HepG2 (cell line): Measurements from ENCODE around the gene CSNK1D. TPM values are rescaled to one million over a fixed set of nuclear protein-coding genes. Genes with fewer than 3 reads are reported as not detected.
A peak's percentile ranks its signal among the peaks of the same experiment; 100 is the strongest.

Experiments
- AFF4 ChIP-seq: sonication (generic); formaldehyde crosslinking; IDR thresholded peaks from 2 replicates; pipeline ENCODE4 v1.4.0; 2020; ENCODE audit warnings: missing genetic modification reagents
- ATF7 ChIP-seq, 2 experiments: fragments of 450-650 bp in 1 of 2; sonication (generic) in 1 of 2; formaldehyde crosslinking in 1 of 2; IDR thresholded peaks; 2 replicates each; pipeline versions ENCODE4 v1.4.0 to v1.6.1; 2016 to 2020; ENCODE audit warnings: antibody characterized with exemption in 1 of 2, mild to moderate bottlenecking in 1 of 2, missing genetic modification reagents in 1 of 2
- BRD4 ChIP-seq: sonication (generic); formaldehyde crosslinking; IDR thresholded peaks from 2 replicates; pipeline ENCODE4 v1.4.0; 2020; ENCODE audit warnings: missing genetic modification reagents
- CBX5 ChIP-seq: sonication (generic); formaldehyde crosslinking; IDR thresholded peaks from 2 replicates; pipeline ENCODE4 v1.4.0; 2020; ENCODE audit warnings: missing genetic modification reagents, borderline replicate concordance
- E2F5 ChIP-seq: sonication (generic); formaldehyde crosslinking; conservative IDR thresholded peaks from 2 replicates; pipeline ENCODE4 v1.4.0; 2020; ENCODE audit warnings: missing genetic modification reagents
- EHMT2 ChIP-seq: fragments of 200-600 bp; sonication (generic); IDR thresholded peaks from 2 replicates; pipeline ENCODE4 v1.7.0; 2017; ENCODE audit warnings: antibody characterized with exemption, low read depth, low read length, borderline replicate concordance
- FOXC1 ChIP-seq: sonication (generic); formaldehyde crosslinking; IDR thresholded peaks from 2 replicates; pipeline ENCODE4 v1.8.0; 2022; ENCODE audit warnings: mild to moderate bottlenecking, missing genetic modification reagents, borderline replicate concordance
- FOXM1 ChIP-seq: sonication (generic); formaldehyde crosslinking; IDR thresholded peaks from 2 replicates; pipeline ENCODE4 v1.5.0; 2020; ENCODE audit warnings: missing genetic modification reagents
- FOXP1 ChIP-seq, 2 experiments: fragments of 450-650 bp in 1 of 2; IDR thresholded peaks; 2 replicates each; pipeline ENCODE4 v1.6.1; 2017 to 2018; ENCODE audit warnings: antibody characterized with exemption in 1 of 2
- KMT2B ChIP-seq: IDR thresholded peaks from 2 replicates; pipeline ENCODE4 v1.6.1; 2016; ENCODE audit warnings: missing genetic modification reagents, missing compliant biosample characterization
- MIER2 ChIP-seq: IDR thresholded peaks from 2 replicates; pipeline ENCODE4 v1.6.1; 2016; ENCODE audit warnings: missing biosample characterization, missing genetic modification reagents
- NCOR1 ChIP-seq: fragments of 200-600 bp; sonication (generic); IDR thresholded peaks from 2 replicates; pipeline ENCODE4 v1.7.0; 2017; ENCODE audit warnings: antibody characterized with exemption, low read length, borderline replicate concordance
- NFE2L1 ChIP-seq: sonication (generic); formaldehyde crosslinking; IDR thresholded peaks from 2 replicates; pipeline ENCODE4 v1.4.0; 2020; ENCODE audit warnings: missing genetic modification reagents, mild to moderate bottlenecking, borderline replicate concordance
- PHF20 ChIP-seq: sonication (generic); formaldehyde crosslinking; IDR thresholded peaks from 2 replicates; pipeline ENCODE4 v1.5.0; 2020; ENCODE audit warnings: mild to moderate bottlenecking, missing genetic modification reagents
- SETDB1 ChIP-seq: sonication (generic); formaldehyde crosslinking; IDR thresholded peaks from 2 replicates; pipeline ENCODE4 v1.5.1; 2020; ENCODE audit warnings: missing genetic modification reagents, mild to moderate bottlenecking, borderline replicate concordance
- ZBTB49 ChIP-seq: sonication (generic); formaldehyde crosslinking; IDR thresholded peaks from 2 replicates; pipeline ENCODE4 v1.4.0; 2020; ENCODE audit warnings: missing genetic modification reagents, borderline replicate concordance
- ZNF281 ChIP-seq: sonication (generic); formaldehyde crosslinking; IDR thresholded peaks from 2 replicates; pipeline ENCODE4 v1.4.0; 2020; ENCODE audit warnings: missing genetic modification reagents, borderline replicate concordance
- ZNF441 ChIP-seq: sonication (generic); formaldehyde crosslinking; IDR thresholded peaks from 2 replicates; pipeline ENCODE4 v1.7.0; 2021; ENCODE audit warnings: missing genetic modification reagents, borderline replicate concordance
- ZNF768 ChIP-seq: sonication (generic); formaldehyde crosslinking; IDR thresholded peaks from 2 replicates; pipeline ENCODE4 v1.4.0; 2020; ENCODE audit warnings: missing genetic modification reagents
- polyA plus RNA-seq, 8 experiments: library from polyadenylated mRNA; depleted of rRNA in 3 of 8; stranded (reverse) in 7 of 8; unstranded in 1 of 8; fragments of >200 nt; fragmentation: Illumina TruSeq in 4 of 8; extraction: Trizol in 4 of 8; gene quantifications; 2 replicates each; pipeline versions ENCODE4 v1.2.1 to v1.2.3, GENCODE V29; 2011 to 2016; ENCODE audit warnings: low read depth in 4 of 8, missing spikeins in 1 of 8, mixed read lengths in 1 of 8; ENCODE audit not compliant: insufficient read depth in 1 of 8
- total RNA-seq, 5 experiments: library from RNA; depleted of rRNA; stranded (reverse); fragments of >200 nt; fragmentation: Illumina TruSeq; extraction: Trizol; gene quantifications; 2 replicates each; pipeline ENCODE4 v1.2.3, GENCODE V29; 2016; ENCODE audit warnings: low read depth in 1 of 5

Gene CSNK1D
- total and polyA plus RNA-seq, 2 of the 13 experiments (the other 11 are each of a cell fraction or from before 2014, with no cell fraction given) = 31.5 to 128 TPM

- TF ChIP-seq AFF4 (CRISPR knock-in tag) (no peak), ZNF281 (CRISPR knock-in tag) (peak; percentile 59; the same call in 1 of the 2 replicates), SETDB1 (CRISPR knock-in tag) (no peak), ZBTB49 (CRISPR knock-in tag) (no peak), FOXP1 (IDR thresholded peaks at IDR 0.05) (no peak), FOXP1 (CRISPR knock-in tag; IDR thresholded peaks at IDR 0.05) (no peak), ATF7 (IDR thresholded peaks at IDR 0.05) (no peak), ATF7 (CRISPR knock-in tag; IDR thresholded peaks at IDR 0.05) (no peak), MIER2 (CRISPR knock-in tag) (no peak), NCOR1 (0 out of 2 replicates have a peak, but pooled peaks have one; percentile 43), CBX5 (CRISPR knock-in tag) (no peak), KMT2B (CRISPR knock-in tag) (no peak), ZNF441 (CRISPR knock-in tag) (peak; percentile 23; the same call in 1 of the 2 replicates), FOXC1 (CRISPR knock-in tag) (no peak; the same call in 1 of the 2 replicates), PHF20 (no peak), E2F5 (CRISPR knock-in tag) (no peak), NFE2L1 (no peak; the same call in 1 of the 2 replicates), ZNF768 (CRISPR knock-in tag) (peak; percentile 76; the same call in 1 of the 2 replicates), BRD4 (0 out of 2 replicates have a peak, but pooled peaks have one; percentile 10), FOXM1 (CRISPR knock-in tag) (no peak), EHMT2 (no peak)
These were observed 44.1 kb upstream of the CSNK1D start, which contains the start of gene CD7 (continued) for GRCh38 chr17:82317394-82318168.
